ENCODE data around the gene SGIP1. TPM values are rescaled to one million over a fixed set of nuclear protein-coding genes. Genes with fewer than 3 reads are reported as not detected.
"Not testable (repeated sequence)": the region's sequence is repeated elsewhere in the genome, so short reads cannot be mapped to it uniquely, and the experiment has no call there.

SGIP1 gene
- total and polyA plus RNA-seq, 8 donors, result 6.8 to 16.6 (median 8.6) TPM

DNA sequence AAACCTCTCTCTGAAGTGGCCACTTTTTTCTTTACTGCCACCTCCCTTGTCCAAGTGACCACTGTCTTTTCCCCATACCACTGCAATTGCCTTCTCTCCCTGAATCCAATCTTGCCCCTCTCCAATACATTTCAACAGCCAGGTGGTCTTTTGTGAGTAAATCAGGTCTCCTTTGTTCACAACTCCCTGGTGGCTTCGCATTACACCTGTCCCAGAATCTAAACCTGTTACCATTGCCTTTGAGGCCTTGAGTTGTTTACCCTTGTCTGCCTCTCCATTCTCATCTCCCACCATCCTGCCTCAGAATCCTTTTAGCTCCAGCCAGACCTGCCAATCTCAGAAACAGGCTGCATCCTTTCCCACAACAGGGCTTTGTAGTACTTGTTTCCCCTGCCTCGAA lies 196.5 kb downstream of the SGIP1 start:
- no peaks in the 10 kb centered on the region for H3K36me3 ChIP-seq
- DNase-seq (no peak), ATAC-seq (no peak)
- H3K27ac ChIP-seq, result no peak overlapping the region
- H3K4me3 ChIP-seq, result no peak overlapping the region
- no peaks in the 10 kb centered on the region for H3K9me3 ChIP-seq
- H3K4me1 ChIP-seq, result peaks cover 0 to 36% of the 10 kb centered on the region in 2 donors
- intact Hi-C loops (cut with DNase I), result no loop called here
- TF ChIP-seq, protein P1, sequence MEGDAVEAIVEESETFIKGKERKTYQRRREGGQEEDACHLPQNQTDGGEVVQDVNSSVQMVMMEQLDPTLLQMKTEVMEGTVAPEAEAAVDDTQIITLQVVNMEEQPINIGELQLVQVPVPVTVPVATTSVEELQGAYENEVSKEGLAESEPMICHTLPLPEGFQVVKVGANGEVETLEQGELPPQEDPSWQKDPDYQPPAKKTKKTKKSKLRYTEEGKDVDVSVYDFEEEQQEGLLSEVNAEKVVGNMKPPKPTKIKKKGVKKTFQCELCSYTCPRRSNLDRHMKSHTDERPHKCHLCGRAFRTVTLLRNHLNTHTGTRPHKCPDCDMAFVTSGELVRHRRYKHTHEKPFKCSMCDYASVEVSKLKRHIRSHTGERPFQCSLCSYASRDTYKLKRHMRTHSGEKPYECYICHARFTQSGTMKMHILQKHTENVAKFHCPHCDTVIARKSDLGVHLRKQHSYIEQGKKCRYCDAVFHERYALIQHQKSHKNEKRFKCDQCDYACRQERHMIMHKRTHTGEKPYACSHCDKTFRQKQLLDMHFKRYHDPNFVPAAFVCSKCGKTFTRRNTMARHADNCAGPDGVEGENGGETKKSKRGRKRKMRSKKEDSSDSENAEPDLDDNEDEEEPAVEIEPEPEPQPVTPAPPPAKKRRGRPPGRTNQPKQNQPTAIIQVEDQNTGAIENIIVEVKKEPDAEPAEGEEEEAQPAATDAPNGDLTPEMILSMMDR (IDR thresholded peaks at IDR 0.05), result no peak
- H3K27me3 ChIP-seq, result no peaks in the 10 kb centered on the region

DNA sequence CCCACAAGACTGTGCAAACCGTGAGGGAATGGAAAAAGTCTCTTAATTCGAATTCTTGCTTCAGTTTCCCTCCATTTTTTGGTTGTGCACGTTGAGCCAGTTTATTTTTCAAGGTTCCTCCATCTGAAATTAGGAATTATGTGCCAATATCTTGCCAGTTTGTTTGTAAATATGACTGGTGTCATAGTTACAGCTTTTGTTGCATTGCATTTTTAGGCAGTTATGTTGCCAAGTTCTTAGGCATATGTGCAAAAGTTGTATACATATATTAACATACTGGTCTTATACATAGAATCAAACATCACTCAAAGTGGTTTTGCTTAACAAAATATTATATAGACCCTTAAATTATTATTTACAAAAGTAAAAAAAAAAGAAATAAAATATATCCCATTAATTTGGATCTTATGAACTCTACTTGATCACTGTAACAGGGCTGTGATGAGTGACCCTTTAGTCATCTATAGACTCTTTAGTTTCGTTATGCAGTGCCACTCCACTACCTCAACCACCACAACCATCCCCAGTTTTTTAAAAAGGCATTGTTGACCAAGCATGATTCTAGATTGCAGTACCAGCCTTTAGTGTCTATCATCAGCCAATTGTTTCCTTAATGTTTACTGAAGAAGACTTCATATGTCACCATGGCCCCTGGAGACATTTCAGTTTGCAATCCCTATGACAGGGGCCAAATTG lies 197.4 kb downstream of the SGIP1 start:
- H3K9me3 ChIP-seq, result no peaks in the 10 kb centered on the region
- no peaks in the 10 kb centered on the region for H3K36me3 ChIP-seq
- H3K4me1 ChIP-seq, result peaks cover 0 to 29% of the 10 kb centered on the region in 2 donors
- no peak for DNase-seq
- intact Hi-C loops (cut with DNase I), result no loop called here
- no peaks in the 10 kb centered on the region for H3K27me3 ChIP-seq
- no peak for ATAC-seq
- TF ChIP-seq, protein P1 (IDR thresholded peaks at IDR 0.05), result no peak
- no peak overlapping the region for H3K27ac ChIP-seq
- no peak overlapping the region for H3K4me3 ChIP-seq

DNA sequence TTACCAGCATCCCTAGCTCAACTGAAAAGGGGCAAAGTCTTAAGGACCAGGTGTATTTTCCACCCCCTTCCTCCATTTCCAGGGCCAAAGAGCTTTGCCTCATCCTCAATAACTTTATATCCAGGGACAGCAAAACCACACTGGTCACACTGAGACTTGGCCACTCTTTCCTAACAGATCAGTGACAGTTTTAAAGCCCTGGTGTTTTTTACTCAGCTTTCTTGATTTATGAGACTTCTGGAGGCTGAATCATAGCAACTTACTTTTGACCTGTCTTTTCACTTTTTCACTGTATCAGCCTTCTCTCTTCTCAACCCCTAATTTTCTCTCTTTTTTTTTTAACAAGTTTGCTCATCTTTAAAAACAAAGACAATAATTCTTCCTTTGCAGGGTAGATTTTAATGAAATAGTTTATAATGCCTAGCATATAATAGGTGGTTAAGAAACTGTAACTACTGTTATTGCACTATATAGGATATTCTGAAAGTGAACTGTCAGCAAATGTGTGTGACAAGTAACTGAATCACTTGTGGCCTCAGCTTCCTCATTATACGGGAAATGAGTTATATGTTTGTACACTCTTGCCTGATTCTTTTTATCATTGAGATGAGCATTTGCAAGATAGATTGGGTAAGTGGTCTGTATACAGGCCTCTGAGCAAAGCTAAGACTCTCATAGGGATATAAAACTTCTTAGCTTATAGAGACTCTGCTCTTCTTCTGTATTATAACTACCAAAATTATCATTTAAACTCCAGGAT lies 198.6 kb downstream of the SGIP1 start:
- intact Hi-C loops (cut with DNase I), result no loop called here
- Histone ChIP-seq H3K36me3 (no peaks in the 10 kb centered on the region), H3K4me1 (peaks cover 0 to 27% of the 10 kb centered on the region in 2 donors), H3K4me3 (no peak overlapping the region), H3K9me3 (no peaks in the 10 kb centered on the region), H3K27me3 (no peaks in the 10 kb centered on the region), H3K27ac (peak overlapping the region in 1 of 2 donors; percentile 75)
- DNase-seq (no peak), ATAC-seq (peak; percentile 71)
- TF ChIP-seq, protein P1 (IDR thresholded peaks at IDR 0.05), result no peak

DNA sequence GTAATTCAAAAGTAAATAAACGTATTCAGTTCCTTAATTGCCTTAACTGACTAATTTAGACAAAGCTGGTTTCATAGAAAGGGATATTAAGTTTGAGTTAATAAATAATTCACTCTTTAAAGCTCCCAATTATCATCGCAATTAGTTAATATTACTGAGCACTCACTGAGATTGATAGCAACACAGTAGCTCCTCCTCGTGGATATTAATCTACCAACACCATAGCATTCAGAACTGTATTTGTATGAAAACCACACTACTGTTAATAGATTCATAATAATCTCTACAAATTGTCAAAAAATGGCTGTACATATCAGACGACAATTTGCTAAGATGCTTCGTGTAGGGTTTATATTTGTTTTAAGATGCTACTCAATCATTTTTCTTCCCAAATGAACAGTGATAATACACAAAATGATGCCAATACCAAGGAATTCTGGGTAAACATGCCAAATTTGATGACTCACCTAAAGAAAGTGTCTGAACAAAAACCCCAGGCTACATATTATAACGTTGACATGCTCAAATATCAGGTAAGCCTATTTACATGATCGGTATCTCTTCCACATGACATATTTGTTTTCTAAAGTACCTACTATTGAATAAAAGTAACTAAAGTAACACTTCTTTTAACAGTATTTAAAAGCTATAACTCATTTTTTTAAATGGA lies 199.5 kb downstream of the SGIP1 start:
- H3K4me3 ChIP-seq, result no peak overlapping the region
- DNase-seq, result no peak

DNA sequence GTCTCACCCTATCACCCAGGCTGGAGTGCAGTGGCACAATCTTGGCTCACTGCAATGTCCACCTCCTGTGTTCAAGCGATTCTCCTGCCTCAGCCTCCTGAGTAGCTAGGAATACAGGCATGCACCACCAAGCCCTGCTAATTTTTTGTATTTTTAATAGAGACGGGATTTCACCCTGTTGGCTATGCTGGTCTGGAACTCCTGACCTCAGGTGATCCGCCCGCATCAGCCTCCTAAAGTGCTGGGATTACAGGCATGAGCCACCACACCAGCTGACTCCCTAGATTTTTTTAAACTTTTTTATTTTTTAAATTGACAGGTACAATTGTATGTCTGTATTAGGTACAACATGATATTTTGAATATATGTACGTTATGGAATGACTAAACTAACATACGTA lies 200.6 kb downstream of the SGIP1 start:
- intact Hi-C loops (cut with DNase I); H3K27ac ChIP-seq; H3K36me3 ChIP-seq; H3K4me3 ChIP-seq; H3K9me3 ChIP-seq; DNase-seq; H3K27me3 ChIP-seq; ATAC-seq: not testable (repeated sequence)
- peaks cover 0 to 27% of the 10 kb centered on the region in 2 donors for H3K4me1 ChIP-seq

More for the DNA sequence above, 199.5 kb downstream of the SGIP1 start:
- TF ChIP-seq, protein P1 (IDR thresholded peaks at IDR 0.05), result no peak
- H3K4me1 ChIP-seq, result peaks cover 0 to 27% of the 10 kb centered on the region in 2 donors
- H3K27me3 ChIP-seq, result no peaks in the 10 kb centered on the region
- peak; percentile 24 for ATAC-seq
- no peaks in the 10 kb centered on the region for H3K36me3 ChIP-seq
- H3K9me3 ChIP-seq, result no peaks in the 10 kb centered on the region
- H3K27ac ChIP-seq, result peak overlapping the region in 1 of 2 donors; percentile 75
- intact Hi-C loops (cut with DNase I), result no loop called here
